NCI-H1092 treated with DMSO at 0.1 percent for 48 hours (cell line): ENCODE data around the gene PRSS33.

Experiments
- DNase-seq: peaks from one replicate; lab custom pipeline; 2025; lab: John Stamatoyannopoulos, UW

The PRSS33 gene

GRCh38 chr16:2741168-2741567, 46.2 kb downstream of the PRSS33 start:
- no peak for DNase-seq

DNA sequence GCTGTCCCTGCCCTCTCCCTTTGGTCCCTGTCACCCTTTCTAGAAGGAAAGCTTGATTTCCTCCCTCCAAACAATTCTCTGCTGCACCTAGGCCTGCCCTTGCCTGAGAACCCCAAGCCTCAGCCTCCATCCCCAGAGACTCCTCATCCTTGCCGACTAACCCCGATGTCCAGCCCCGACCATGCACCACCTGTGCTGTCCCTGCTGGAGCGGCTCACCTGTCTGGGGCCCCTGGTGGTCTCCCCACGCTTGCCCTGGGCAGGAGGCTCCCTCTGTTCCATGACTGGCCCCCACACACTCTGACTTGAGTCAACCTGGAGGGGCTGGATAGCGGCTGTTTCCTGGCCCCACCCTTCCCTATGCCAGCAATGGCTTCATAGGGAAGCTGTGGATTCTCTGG, 46.9 kb downstream of the PRSS33 start:
- no peak for DNase-seq

DNA sequence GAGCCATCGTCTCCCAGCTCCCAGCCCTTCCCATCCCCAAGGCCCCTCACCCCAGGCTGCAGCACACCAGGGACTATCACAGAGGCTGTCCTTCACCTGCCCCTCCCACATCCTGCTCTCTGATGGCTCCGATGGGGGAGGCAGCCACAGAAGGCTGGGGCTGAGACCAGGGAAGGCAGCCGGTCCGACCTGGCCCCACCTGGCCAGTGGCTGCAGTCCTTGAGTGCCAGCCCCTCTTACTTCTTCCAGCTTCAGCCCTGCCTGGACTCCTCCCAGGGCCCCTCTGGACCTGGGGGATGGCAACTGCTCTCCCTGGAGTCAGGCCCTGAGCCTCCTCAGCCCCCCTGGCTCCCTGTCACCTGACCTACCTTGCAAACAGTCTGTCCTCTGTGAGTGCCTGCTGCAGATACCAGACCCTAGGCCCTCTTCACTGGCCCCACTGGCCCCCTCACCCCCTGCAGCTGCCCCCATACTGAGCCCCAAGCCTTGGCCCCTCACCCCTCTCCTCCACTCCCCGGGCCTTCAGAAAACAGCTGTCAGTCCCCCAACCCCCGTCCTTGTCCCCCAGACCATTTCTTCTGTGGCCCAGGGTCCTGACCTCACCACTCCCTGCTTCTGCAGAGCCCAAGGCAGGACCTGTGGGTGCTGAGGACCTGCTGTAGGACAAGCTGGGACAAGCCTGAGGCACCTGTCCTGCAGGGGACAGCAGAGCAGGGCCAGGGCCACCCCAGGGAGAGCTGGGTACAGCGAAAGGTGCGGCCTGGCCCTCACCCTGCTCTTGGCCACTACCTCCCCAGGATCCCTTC, 47.5 kb downstream of the PRSS33 start:
- DNase-seq, result no peak

DNA sequence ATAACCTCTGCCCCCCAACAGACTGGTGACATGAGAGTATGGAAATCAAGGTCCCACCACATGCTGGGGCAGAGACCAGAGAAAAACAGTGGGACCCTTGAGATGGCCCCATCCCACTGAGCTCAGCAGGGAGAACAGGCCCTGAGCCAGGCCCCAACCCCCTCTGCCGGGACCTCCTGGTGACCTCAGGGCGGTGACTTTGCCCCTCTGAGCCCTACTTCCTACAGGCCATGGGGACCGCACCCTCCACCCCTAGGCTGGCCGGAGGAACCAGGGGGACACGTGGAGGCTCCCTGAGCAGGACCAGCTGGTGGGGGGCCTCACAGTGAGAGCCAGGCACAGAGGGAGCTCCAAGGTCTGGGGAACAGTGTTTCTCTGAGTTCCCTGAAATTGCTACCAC, 48.7 kb downstream of the PRSS33 start:
- no peak for DNase-seq

- no peak for DNase-seq
Measured at GRCh38 chr16:2737895-2738418, 49.4 kb downstream of the PRSS33 start.

DNA sequence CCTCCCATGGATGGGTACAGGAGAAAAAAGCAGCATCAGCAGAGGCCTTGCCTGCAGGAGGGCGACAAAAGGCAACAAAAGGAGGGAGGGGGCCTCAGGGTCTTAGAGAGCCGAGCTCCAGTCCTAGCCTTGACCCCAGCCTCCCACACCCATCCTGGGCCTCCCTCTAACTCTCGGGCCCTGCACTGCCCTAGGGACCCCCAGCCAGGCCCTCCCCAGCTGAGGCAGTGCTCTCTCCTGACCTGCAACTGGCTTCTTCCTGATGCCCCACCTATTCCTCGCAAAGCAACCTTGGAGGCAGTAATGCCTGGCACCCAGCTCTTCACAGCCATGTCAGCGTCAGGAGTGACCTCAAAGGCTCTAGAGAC, 50.1 kb downstream of the PRSS33 start:
- DNase-seq, result no peak

DNA sequence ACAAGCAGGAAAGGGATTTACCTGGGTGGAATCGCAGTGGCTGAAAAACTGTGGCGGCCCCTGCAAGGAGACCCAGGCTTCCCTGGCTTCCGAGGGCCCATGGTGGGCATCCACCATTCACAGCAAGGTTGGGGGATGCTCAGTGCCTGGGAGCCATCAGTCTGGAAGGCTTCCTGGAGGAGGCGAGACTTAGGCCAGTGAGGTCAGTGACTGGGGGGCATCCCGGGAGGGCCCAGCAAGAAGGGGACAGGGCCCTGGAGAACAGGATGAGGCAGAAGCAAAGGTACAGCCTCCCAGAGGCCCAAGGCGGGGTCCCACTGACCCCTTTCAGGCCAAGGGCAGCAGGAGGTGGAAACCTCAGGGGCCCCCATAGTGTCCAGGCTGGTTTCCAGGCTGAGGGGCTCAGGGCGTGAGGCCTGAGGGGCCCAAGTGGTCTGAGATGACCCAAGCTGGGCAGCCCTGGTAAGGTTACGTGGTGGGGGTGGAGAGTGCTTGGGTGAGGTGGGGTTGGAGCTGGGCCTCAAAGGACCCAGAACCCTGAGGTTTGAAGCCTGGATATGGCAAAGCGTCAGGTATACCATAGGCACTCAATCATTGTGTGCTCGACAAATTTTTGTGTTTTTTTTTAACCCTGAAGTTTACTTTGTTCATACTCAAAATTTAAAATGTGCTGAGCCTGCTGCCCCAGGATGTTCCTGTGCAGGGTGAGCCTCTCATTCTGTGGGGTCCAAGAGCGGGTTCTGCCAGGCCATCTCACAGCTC, 50.7 kb downstream of the PRSS33 start:
- no peak for DNase-seq

GRCh38 chr16:2734844-2735515, 52.4 kb downstream of the PRSS33 start:
- no peak for DNase-seq
